Hepatocyte (in vitro differentiated cells): ENCODE measurements around the gene CCDC9B. TPM values are rescaled to one million over a fixed set of nuclear protein-coding genes. Genes with fewer than 3 reads are reported as not detected.

Experiments used
- DNase-seq: peaks from one replicate; pipeline ENCODE4 v3.0.0-alpha.2; 2016; ENCODE audit warnings: low spot score
- H2AFZ ChIP-seq: fragments of 200-600 bp; sonication (generic); 2 replicates; pipeline ENCODE4 v1.6.0; 2016; ENCODE audit warnings: antibody characterized with exemption, mild to moderate bottlenecking
- H3K27ac ChIP-seq: fragments of 200-600 bp; sonication (generic); 2 replicates; pipeline ENCODE4 v1.5.1; 2016; ENCODE audit warnings: mild to moderate bottlenecking
- H3K27me3 ChIP-seq: fragments of 200-600 bp; sonication (generic); 2 replicates; pipeline ENCODE4 v1.6.1; 2016
- H3K36me3 ChIP-seq: fragments of 200-600 bp; sonication (generic); replicated peaks from 2 replicates; pipeline ENCODE4 v1.5.1; 2016; ENCODE audit warnings: low read depth; ENCODE audit not compliant: insufficient read depth
- H3K4me1 ChIP-seq: fragments of 200-600 bp; sonication (generic); 2 replicates; pipeline ENCODE4 v1.5.1; 2016; ENCODE audit warnings: mild to moderate bottlenecking, moderate library complexity; ENCODE audit not compliant: insufficient read depth
- H3K4me2 ChIP-seq: fragments of 200-600 bp; sonication (generic); 2 replicates; pipeline ENCODE4 v1.6.0; 2016
- H3K4me3 ChIP-seq: fragments of 200-600 bp; sonication (generic); 2 replicates; pipeline ENCODE4 v1.5.1; 2016; ENCODE audit warnings: mild to moderate bottlenecking
- H3K79me2 ChIP-seq: fragments of 200-600 bp; sonication (generic); 2 replicates; pipeline ENCODE4 v1.6.0; 2017; ENCODE audit warnings: mild to moderate bottlenecking
- H3K9me2 ChIP-seq: fragments of 200-600 bp; sonication (generic); replicated peaks from 2 replicates; pipeline ENCODE4 v1.6.0; 2017; ENCODE audit warnings: mild to moderate bottlenecking; ENCODE audit not compliant: insufficient read depth
- H3K9me3 ChIP-seq: fragments of 200-600 bp; sonication (generic); 2 replicates; pipeline ENCODE4 v1.5.1; 2016; ENCODE audit warnings: low read depth, mild to moderate bottlenecking
- H4K20me1 ChIP-seq: fragments of 200-600 bp; sonication (generic); 2 replicates; pipeline ENCODE4 v1.6.0; 2016; ENCODE audit warnings: mild to moderate bottlenecking; ENCODE audit not compliant: insufficient read depth, poor library complexity, severe bottlenecking
- EZH2 ChIP-seq: fragments of 200-600 bp; sonication (generic); IDR thresholded peaks from 2 replicates; pipeline ENCODE4 v1.6.1; 2016; ENCODE audit warnings: antibody characterized with exemption, mild to moderate bottlenecking, borderline replicate concordance
- EZH2phosphoT487 ChIP-seq: fragments of 200-600 bp; sonication (generic); IDR thresholded peaks from one replicate; pipeline ENCODE4 v1.6.1; 2018; ENCODE audit warnings: antibody characterized with exemption, mild to moderate bottlenecking, low read depth, moderate library complexity; ENCODE audit not compliant: unreplicated experiment, severe bottlenecking
- WGBS: methylation state at CpG from one replicate; pipeline ENCODE4 v1.1.6; 2016; ENCODE audit warnings: low lambda C conversion rate; ENCODE audit errors: missing lambda C conversion rate; 5-methylcytosine and 5-hydroxymethylcytosine counted together
- polyA plus RNA-seq: library from polyadenylated mRNA; unstranded; fragments of >200 nt; fragmentation: Nextera tagmentation; extraction: Ambion mirVana; gene quantifications from 2 replicates; pipeline ENCODE4 v1.2.1, GENCODE V29; 2016
- total RNA-seq: library from RNA; depleted of rRNA; stranded (reverse); fragments of >200 nt; gene quantifications from 2 replicates; pipeline ENCODE4 v1.2.3, GENCODE V29; 2014
- TF ChIP-seq, protein P1 (sequence below): fragments of 200-600 bp; sonication (generic); IDR thresholded peaks from 2 replicates; pipeline ENCODE4 v1.5.1; 2016; ENCODE audit warnings: antibody characterized with exemption, mild to moderate bottlenecking; ENCODE audit not compliant: poor library complexity

The CCDC9B gene
- total and polyA plus RNA-seq, 2 experiments from 2014 or later = 4.0 to 7.6 TPM

DNA sequence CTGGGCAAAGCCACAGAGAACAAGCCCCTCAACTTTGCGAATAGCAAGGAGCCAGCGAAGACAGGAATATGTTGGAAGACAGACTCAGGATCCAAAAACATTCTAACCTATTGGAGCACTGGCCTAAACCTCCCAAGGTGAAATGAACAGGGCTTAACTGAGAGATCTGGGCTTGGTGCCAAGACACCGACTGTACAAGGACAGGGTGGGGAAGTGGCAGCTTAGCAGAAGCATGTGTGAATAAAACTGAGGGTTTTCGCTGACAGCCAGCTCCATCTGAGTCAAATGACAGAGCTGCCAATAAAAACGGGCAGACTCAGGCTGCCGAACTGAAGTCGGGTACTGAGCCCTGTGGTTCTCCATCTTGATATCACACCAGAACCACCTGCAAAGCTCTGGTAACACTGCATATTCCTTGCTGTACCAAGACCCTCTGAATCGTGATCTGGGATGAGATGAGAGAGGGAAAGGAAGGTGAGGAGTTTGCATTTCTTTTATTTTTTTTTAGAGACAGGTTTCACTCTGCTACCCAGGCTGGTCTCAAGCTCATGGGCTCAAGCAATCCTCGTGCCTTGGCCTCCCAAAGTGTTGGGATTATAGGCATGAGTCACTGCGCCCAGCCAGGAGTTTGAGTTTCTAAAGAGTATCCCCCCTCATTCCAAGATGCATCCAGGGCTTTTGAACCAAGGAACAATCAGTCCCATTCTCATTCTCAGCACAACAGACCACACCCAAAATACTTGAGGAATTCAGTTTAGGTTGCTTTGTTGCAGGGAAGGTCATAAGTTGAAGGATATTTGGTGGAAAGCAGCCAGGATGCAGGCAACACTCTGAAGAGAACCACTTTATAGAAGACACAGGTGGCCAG is 27.0 kb downstream of the CCDC9B start:
- no peak for TF ChIP-seq EZH2
- no peak for TF ChIP-seq EZH2phosphoT487
- TF ChIP-seq, protein P1, sequence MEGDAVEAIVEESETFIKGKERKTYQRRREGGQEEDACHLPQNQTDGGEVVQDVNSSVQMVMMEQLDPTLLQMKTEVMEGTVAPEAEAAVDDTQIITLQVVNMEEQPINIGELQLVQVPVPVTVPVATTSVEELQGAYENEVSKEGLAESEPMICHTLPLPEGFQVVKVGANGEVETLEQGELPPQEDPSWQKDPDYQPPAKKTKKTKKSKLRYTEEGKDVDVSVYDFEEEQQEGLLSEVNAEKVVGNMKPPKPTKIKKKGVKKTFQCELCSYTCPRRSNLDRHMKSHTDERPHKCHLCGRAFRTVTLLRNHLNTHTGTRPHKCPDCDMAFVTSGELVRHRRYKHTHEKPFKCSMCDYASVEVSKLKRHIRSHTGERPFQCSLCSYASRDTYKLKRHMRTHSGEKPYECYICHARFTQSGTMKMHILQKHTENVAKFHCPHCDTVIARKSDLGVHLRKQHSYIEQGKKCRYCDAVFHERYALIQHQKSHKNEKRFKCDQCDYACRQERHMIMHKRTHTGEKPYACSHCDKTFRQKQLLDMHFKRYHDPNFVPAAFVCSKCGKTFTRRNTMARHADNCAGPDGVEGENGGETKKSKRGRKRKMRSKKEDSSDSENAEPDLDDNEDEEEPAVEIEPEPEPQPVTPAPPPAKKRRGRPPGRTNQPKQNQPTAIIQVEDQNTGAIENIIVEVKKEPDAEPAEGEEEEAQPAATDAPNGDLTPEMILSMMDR = no peak
- no peaks in the 10 kb centered on the region for H3K9me2 ChIP-seq
- no peaks in the 10 kb centered on the region for H4K20me1 ChIP-seq
- H3K4me1 ChIP-seq = no peaks in the 10 kb centered on the region
- H3K27me3 ChIP-seq = peaks cover 10% of the 10 kb centered on the region
- H3K4me2 ChIP-seq = no peak overlapping the region
- no peak overlapping the region for H3K27ac ChIP-seq
- no peak overlapping the region for H2AFZ ChIP-seq
- H3K9me3 ChIP-seq = no peaks in the 10 kb centered on the region
- H3K4me3 ChIP-seq = no peak overlapping the region
- 60% methylated on average over 10 of the region's 10 CpGs for WGBS
- DNase-seq = peak; percentile 57
- no peaks in the 10 kb centered on the region for H3K79me2 ChIP-seq
- no peaks in the 10 kb centered on the region for H3K36me3 ChIP-seq

DNA sequence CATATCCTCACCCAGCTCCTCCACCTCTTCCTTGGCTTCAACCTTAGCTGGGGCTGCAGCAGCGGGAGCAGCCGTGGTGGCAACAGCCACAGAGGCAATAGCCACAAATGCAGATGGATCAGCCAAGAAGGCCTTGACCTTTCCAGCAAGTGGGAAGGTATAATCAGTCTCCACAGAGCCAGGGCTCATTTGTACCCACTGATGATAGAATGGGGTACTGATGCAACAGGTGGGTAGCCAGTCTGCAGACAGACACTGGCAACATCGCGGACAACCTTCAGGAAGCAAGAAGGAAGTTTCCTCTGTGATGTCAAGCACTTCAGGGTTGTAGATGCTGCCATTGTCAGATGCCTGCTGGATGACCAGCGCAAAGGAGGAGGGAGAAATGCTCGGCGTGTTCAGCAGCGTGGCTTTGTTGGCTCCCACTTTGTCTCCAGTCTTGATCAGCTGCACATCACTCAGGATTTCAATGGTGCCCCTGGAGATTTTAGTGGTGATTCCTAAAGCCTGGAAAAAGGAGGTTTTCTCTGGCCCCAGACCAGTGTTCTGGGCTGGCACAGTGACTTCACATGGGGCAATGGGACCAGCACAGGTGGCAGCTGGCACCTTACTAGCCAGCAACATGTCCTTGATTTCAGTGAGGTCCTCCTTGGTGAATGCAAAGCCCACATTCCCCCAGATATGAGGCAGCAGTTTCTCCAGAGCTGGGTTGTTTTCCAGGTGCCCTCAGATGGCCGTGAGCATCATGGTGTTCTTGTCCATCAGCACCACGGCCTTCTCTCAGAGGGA is 28.2 kb downstream of the CCDC9B start:
- Histone ChIP-seq H3K9me3 (no peaks in the 10 kb centered on the region), H3K4me3 (no peak overlapping the region), H2AFZ (no peak overlapping the region), H3K4me2 (no peak overlapping the region), H3K27ac (no peak overlapping the region), H3K4me1 (peaks cover 6% of the 10 kb centered on the region), H3K79me2 (no peaks in the 10 kb centered on the region), H3K36me3 (no peaks in the 10 kb centered on the region), H3K27me3 (peaks cover 10% of the 10 kb centered on the region), H4K20me1 (no peaks in the 10 kb centered on the region), H3K9me2 (no peaks in the 10 kb centered on the region)
- 93% methylated on average over 10 of the region's 10 CpGs for WGBS
- no peak for DNase-seq
- TF ChIP-seq EZH2phosphoT487 (no peak), EZH2 (no peak)
- TF ChIP-seq, protein P1 = no peak

DNA sequence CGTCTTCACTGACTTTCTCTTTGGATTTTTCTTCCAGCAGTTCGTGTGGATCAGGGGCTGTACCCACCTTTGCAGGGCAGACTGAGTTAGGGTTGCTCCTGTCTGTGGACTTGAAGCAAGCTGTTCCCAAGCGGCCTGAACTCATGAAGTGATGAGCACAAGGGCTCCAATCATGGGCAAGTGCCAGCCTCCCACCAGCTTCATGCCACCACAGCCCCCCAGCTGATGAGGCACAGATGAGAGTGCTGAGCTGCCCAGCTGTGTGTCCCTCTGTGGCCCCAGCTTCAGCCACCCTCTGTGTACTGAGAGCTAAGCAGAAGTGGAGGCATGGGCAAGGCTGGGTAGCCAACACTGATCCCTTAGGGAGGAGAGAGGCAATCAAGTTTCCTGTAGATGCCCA is 29.7 kb downstream of the CCDC9B start:
- Histone ChIP-seq H3K4me3 (no peak overlapping the region), H4K20me1 (no peaks in the 10 kb centered on the region), H2AFZ (no peak overlapping the region), H3K9me2 (no peaks in the 10 kb centered on the region), H3K4me2 (no peak overlapping the region), H3K36me3 (no peaks in the 10 kb centered on the region), H3K79me2 (no peaks in the 10 kb centered on the region), H3K9me3 (no peaks in the 10 kb centered on the region), H3K27ac (no peak overlapping the region), H3K4me1 (peaks cover 13% of the 10 kb centered on the region), H3K27me3 (peaks cover 10% of the 10 kb centered on the region)
- no peak for DNase-seq
- WGBS = 66% methylated on average over 3 of the region's 3 CpGs
- TF ChIP-seq EZH2phosphoT487 = no peak
- TF ChIP-seq EZH2 = no peak
- TF ChIP-seq, protein P1 = no peak
